ENCODE measurements around the gene NLRP6.
"Not testable (repeated sequence)": the region's sequence is repeated elsewhere in the genome, so short reads cannot be mapped to it uniquely, and the experiment has no call there.

The NLRP6 gene

GRCh38 chr11:327581-327923, 49.3 kb downstream of the NLRP6 start:
- no peak for DNase-seq

DNA sequence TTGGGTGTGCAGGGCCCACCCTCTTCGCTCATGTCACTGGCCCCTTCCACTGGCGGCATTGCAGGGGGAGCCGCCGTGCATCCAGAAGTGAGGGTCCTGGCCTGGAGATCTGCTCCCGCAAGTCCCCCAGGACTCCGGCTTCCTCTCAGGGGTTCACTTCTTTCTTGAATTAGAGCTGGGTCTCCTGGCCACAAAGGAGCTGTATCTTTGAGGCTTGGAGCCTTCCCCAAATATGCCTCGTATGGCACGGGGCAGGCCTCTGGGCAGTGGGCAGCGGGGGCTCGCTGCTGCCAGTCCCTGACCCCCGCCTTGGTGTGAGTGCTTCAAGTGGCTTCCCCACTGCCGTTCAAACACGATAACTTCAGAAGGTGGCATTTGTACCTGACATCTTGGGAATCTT, 49.8 kb downstream of the NLRP6 start:
- DNase-seq, result no peak

DNA sequence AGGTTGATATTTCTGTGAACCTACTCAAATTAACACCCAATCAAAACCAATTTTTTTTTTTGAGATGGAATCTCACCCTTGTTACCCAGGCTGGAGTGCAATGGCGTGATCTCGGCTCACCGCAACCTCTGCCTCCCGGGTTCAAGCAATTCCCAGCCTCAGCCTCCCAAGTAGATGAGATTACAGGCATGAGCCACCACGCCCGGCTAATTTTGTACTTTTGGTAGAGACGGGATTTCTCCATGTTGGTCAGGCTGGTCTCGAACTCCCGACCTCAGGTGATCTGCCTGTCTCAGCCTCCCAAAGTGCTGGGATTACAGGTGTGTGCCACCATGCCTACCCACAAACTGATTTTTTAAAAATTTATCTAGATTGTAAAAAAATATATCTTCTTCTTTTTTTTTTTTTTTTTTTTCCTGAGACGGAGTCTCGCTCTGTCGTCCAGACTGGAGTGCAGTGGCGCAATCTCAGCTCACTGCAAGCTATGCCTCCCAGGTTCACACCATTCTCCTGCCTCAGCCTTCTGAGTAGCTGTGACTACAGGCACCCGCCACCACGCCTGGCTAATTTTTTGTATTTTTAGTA, 50.4 kb downstream of the NLRP6 start:
- DNase-seq, result not testable (repeated sequence)

DNA sequence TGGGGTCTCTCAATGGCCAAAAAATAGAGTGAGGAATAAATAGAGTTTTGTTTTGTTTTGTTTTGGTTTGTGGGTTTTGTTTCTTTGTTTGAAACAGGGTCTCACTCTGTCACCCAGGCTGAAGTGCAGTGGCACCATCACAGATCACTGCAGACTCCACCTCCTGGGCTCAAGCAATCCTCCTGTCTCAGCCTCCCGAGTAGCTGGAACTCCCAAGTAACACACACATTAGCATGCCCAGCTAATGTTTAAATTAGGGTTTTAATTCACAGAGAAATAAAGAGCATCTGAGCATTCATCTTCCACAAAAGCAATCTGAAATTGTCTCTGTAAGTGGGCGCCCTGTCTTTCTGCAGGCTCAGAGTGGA, 51.7 kb downstream of the NLRP6 start:
- no peak for DNase-seq

DNA sequence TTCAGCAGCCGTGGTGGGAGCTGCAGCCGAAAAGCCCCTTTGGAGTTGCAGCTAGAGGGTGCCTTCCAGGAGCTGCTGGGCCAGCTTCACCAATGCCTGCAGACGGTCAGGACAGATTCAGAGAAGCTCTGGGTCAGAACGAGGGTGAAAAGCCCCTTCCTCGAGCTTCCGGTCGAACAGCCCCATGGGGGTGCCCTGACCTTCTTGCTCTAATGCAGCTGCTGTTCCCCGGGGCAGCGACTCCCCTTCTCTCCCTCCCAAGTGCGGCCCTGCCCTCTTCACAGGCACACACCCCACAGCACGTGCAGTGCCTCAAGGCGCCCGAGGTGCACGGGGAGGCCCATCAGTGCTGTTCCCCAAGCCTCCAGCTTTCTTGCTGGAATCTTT, 52.1 kb downstream of the NLRP6 start:
- DNase-seq, result no peak

GRCh38 chr11:330694-331357, 52.6 kb downstream of the NLRP6 start:
- no peak for DNase-seq

GRCh38 chr11:331358-332060, 53.3 kb downstream of the NLRP6 start:
- DNase-seq, result no peak

GRCh38 chr11:332651-333480, 54.7 kb downstream of the NLRP6 start:
- no peak for DNase-seq

- not testable (repeated sequence) for DNase-seq
Measured at GRCh38 chr11:333616-334263, 55.5 kb downstream of the NLRP6 start.

GRCh38 chr11:334264-334994, 56.2 kb downstream of the NLRP6 start:
- peak; percentile 14 for DNase-seq
